Spleen (tissue), 13 donors: Measurements from ENCODE around the gene GATAD1. TPM values are rescaled to one million over a fixed set of nuclear protein-coding genes. Genes with fewer than 3 reads are reported as not detected.
A peak's percentile ranks its signal among the peaks of the same experiment; 100 is the strongest.

Experiments used
- DNase-seq: peaks from one replicate; pipeline ENCODE4 v3.0.0-alpha.2; 2020
- H3K27ac ChIP-seq, 8 donors: fragments of 200-600 bp; sonication (generic) in 7 of 8; 1 replicate in 4 of 8; 2 replicates in 4 of 8; pipeline versions ENCODE4 v1.5.0 to v1.8.0; 2016 to 2021; ENCODE audit warnings: inconsistent platforms in 4 of 8, mild to moderate bottlenecking in 4 of 8, moderate library complexity in 1 of 8
- H3K27me3 ChIP-seq, 7 donors: fragments of 200-600 bp; sonication (generic) in 6 of 7; replicated peaks in 1 of 7; 1 replicate in 4 of 7; 2 replicates in 3 of 7; pipeline versions ENCODE4 v1.5.0 to v1.8.0; 2016 to 2021; ENCODE audit warnings: inconsistent platforms in 3 of 7, mild to moderate bottlenecking in 1 of 7
- H3K36me3 ChIP-seq, 6 donors: fragments of 200-600 bp; sonication (generic) in 5 of 6; 1 replicate in 4 of 6; 2 replicates in 2 of 6; pipeline versions ENCODE4 v1.5.0 to v1.8.0; 2016 to 2021; ENCODE audit warnings: inconsistent platforms in 2 of 6
- H3K4me1 ChIP-seq, 6 donors: fragments of 200-600 bp; sonication (generic) in 5 of 6; 1 replicate in 3 of 6; 2 replicates in 3 of 6; pipeline versions ENCODE4 v1.5.0 to v1.8.0; 2016 to 2021; ENCODE audit warnings: inconsistent platforms in 3 of 6
- H3K4me3 ChIP-seq, 8 donors: fragments of 200-600 bp; sonication (generic) in 7 of 8; 1 replicate in 4 of 8; 2 replicates in 4 of 8; pipeline versions ENCODE4 v1.5.0 to v1.8.0; 2016 to 2021; ENCODE audit warnings: inconsistent platforms in 4 of 8, mild to moderate bottlenecking in 4 of 8, moderate library complexity in 2 of 8
- H3K9me3 ChIP-seq, 8 donors: fragments of 200-600 bp; sonication (generic) in 7 of 8; 1 replicate in 4 of 8; 2 replicates in 4 of 8; pipeline versions ENCODE4 v1.5.0 to v1.8.0; 2016 to 2021; ENCODE audit warnings: inconsistent platforms in 4 of 8
- CTCF ChIP-seq, 11 experiments: fragments of 200-600 bp in 7 of 11; fragments of 450-650 bp in 4 of 11; sonication (generic) in 4 of 11; IDR thresholded peaks in 8 of 11; conservative IDR thresholded peaks in 3 of 11; 1 replicate in 7 of 11; 2 replicates in 4 of 11; pipeline versions ENCODE4 v1.4.0 to v1.8.0; 2016 to 2021; ENCODE audit warnings: antibody characterized with exemption in 11 of 11, inconsistent platforms in 4 of 11, mild to moderate bottlenecking in 1 of 11
- POLR2A ChIP-seq, 3 donors: fragments of 450-650 bp; IDR thresholded peaks; one replicate each; pipeline ENCODE4 v1.5.1; 2017; ENCODE audit warnings: antibody characterized with exemption in 3 of 3, mild to moderate bottlenecking in 1 of 3
- POLR2AphosphoS5 ChIP-seq, 3 donors: sonication (generic); formaldehyde crosslinking; IDR thresholded peaks; one replicate each; pipeline ENCODE4 v1.5.1; 2017; ENCODE audit warnings: antibody characterized with exemption in 3 of 3
- WGBS, 5 donors: extraction: QIAGEN DNeasy Blood & Tissue Kit in 3 of 5; methylation state at CpG; one replicate each; pipeline versions ENCODE4 v1.1.5 to v1.1.7; 2013 to 2018; 5-methylcytosine and 5-hydroxymethylcytosine counted together
- intact Hi-C: fragments of 100-400 bp; cut with DNase I; formaldehyde crosslinking; loops from one replicate; pipeline ENCODE4 v1.15.0; 2023; ENCODE audit warnings: low total_unique reads
- long read RNA-seq, 2 donors: transcript quantifications; one replicate each; lab custom pipeline, GENCODE V29; 2026
- polyA plus RNA-seq, 3 donors: library from polyadenylated mRNA; stranded (reverse); fragments of 200-250 nt; gene quantifications; one replicate each; pipeline ENCODE4 v1.2.1, GENCODE V29; 2013
- total RNA-seq, 7 donors: library from RNA; depleted of rRNA in 3 of 7; stranded (reverse); fragments of >200 nt in 3 of 7; fragmentation: NEBNext Ultra II Directional in 4 of 7; extraction: Animal tissue kit (Norgen Biotek cat#: 25700) in 4 of 7; gene quantifications; one replicate each; pipeline versions ENCODE4 v1.1.0 to v1.2.1, GENCODE V29; 2016 to 2021
- donor health status: healthy with polysubstance abuse.
- donor health status: DM: no; HTN: no; CAD: no; lungs with moderate emphysema.
- donor health status: DM: no; HTN: no; CAD: no.
- donor health status: Bipolar disorder and iron deficiency.
- donor health status: healthy.
- donor health status: DM: no; HTN: no; CAD: no.
- donor health status: DM: yes; HTN: yes; CAD: no.

Gene GATAD1, protein sequence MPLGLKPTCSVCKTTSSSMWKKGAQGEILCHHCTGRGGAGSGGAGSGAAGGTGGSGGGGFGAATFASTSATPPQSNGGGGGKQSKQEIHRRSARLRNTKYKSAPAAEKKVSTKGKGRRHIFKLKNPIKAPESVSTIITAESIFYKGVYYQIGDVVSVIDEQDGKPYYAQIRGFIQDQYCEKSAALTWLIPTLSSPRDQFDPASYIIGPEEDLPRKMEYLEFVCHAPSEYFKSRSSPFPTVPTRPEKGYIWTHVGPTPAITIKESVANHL
- total RNA-seq (10 to 100 TPM; 23.3 to 56.9 (median 43.4) TPM), polyA plus RNA-seq (10 to 100 TPM; 14.2 to 18.1 (median 17.5) TPM)
- long read RNA-seq, donor 1, transcript GATAD1-201 (5 exons, 3,962 nt): major isoform, 5 of 18 reads
- long read RNA-seq, donor 1, partial matches to known transcripts: 6 of 18 reads
- long read RNA-seq, donor 1, other reads (novel, unspliced or antisense): 0 of 18 reads
- long read RNA-seq, donor 2, transcript GATAD1-201 (5 exons, 3,962 nt): major isoform, 8 of 11 reads
- long read RNA-seq, donor 2, partial matches to known transcripts: 0 of 11 reads
- long read RNA-seq, donor 2, other reads (novel, unspliced or antisense): 0 of 11 reads

- TF ChIP-seq CTCF (IDR thresholded peaks at IDR 0.05 in 8 of 11, conservative IDR thresholded peaks at IDR 0.05 in 3 of 11): peak; percentile 94 to 98 (median 96)
- peak in 2 of 3 donors; percentile 12 to 35 for TF ChIP-seq POLR2A (IDR thresholded peaks at IDR 0.05)
- peak; percentile 84 to 91 (median 87) for TF ChIP-seq POLR2AphosphoS5 (IDR thresholded peaks at IDR 0.05)
- intact Hi-C loops: loop anchor here (10.0 kb wide), 1 partner anchor 623 kb away; no protein-coding TSS in a partner anchor
- peak within 1 kb of the TSS; percentile 89 to 99 (median 99) for H3K27ac ChIP-seq
These were observed at the start of gene GATAD1 for GRCh38 chr7:92447345-92448204. TSS of gene GATAD1 (plus strand) at chr7:92447482. CDS start at chr7:92447730, 248 bp downstream.

DNA sequence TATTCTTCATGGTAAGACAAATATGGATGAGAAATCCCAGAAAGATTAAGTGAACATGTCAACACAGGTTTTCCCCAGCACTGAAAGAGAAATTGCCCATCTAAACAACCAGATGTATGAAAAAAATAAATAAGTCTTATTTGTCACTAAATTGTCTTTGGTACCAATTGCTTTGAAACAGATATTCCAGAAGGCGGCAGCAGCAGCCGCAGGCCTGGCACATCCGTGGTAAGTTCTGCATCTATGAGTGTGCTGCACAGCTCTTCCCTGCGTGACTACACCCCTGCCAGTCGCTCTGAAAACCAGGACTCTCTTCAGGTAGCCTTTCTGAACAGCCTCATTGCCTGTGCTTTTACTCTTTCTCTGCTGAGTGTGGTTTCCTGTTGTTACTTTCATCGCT lies 49.7 kb upstream of the GATAD1 start:
- 92 to 97% (median 94%) methylated on average over 6 of the region's 6 CpGs for WGBS, 5 donors
- H3K9me3 ChIP-seq: no peaks in the 10 kb centered on the region
- H3K27ac ChIP-seq: no peak overlapping the region
- H3K4me3 ChIP-seq: no peak overlapping the region
- H3K36me3 ChIP-seq: peaks cover 0 to 68% (median 36%) of the 10 kb centered on the region in 6 donors
- TF ChIP-seq POLR2AphosphoS5 (IDR thresholded peaks at IDR 0.05) (no peak), POLR2A (IDR thresholded peaks at IDR 0.05) (no peak), CTCF (IDR thresholded peaks at IDR 0.05 in 8 of 11, conservative IDR thresholded peaks at IDR 0.05 in 3 of 11) (no peak)
- no peaks in the 10 kb centered on the region for H3K4me1 ChIP-seq
- no peaks in the 10 kb centered on the region for H3K27me3 ChIP-seq
- no peak for DNase-seq
- intact Hi-C loops: no loop called here

More at GRCh38 chr7:92447345-92448204, at the start of gene GATAD1:
- peak within 1 kb of the TSS; percentile 57 to 98 (median 93) for H3K4me3 ChIP-seq
- peaks cover 4 to 28% (median 22%) of the 10 kb centered on the region in 6 donors for H3K4me1 ChIP-seq
- H3K27me3 ChIP-seq: no peaks in the 10 kb centered on the region
- H3K36me3 ChIP-seq: peaks cover 0 to 34% (median 25%) of the 10 kb centered on the region in 6 donors
- H3K9me3 ChIP-seq: no peaks in the 10 kb centered on the region
- 0 to 1% (median 0%) methylated on average over 40 to 87 of the region's 87 CpGs for WGBS, 5 donors
- peak; percentile 96 for DNase-seq

GRCh38 chr7:92400013-92400412 lies 47.3 kb upstream of the GATAD1 start:
- Histone ChIP-seq H3K27me3 (no peaks in the 10 kb centered on the region), H3K36me3 (peaks cover 0 to 73% (median 32%) of the 10 kb centered on the region in 6 donors), H3K4me3 (no peak overlapping the region), H3K4me1 (peaks cover 0 to 11% (median 0%) of the 10 kb centered on the region in 6 donors), H3K9me3 (no peaks in the 10 kb centered on the region), H3K27ac (no peak overlapping the region)
- 72 to 96% (median 88%) methylated on average over 2 of the region's 2 CpGs for WGBS, 5 donors
- DNase-seq: no peak
- intact Hi-C loops: no loop called here
- TF ChIP-seq POLR2A (IDR thresholded peaks at IDR 0.05) (no peak), POLR2AphosphoS5 (IDR thresholded peaks at IDR 0.05) (no peak), CTCF (IDR thresholded peaks at IDR 0.05 in 8 of 11, conservative IDR thresholded peaks at IDR 0.05 in 3 of 11) (no peak)
